GM23338 (cell line): ENCODE results near the gene ZBTB20. TPM values are rescaled to one million over a fixed set of nuclear protein-coding genes. Genes with fewer than 3 reads are reported as not detected.

ENCODE experiments used
- ATAC-seq: fragments of 200-7000 bp; cut with Tn5 transposase; 3 replicates; pipeline ENCODE4 v1.9.1; 2020
- DNase-seq: peaks from one replicate; pipeline ENCODE4 v3.0.0-alpha.2; 2015; ENCODE audit warnings: low spot score
- H2AFZ ChIP-seq: fragments of 200-600 bp; sonication (generic); 2 replicates; pipeline ENCODE4 v1.8.0; 2016; ENCODE audit warnings: antibody characterized with exemption, mild to moderate bottlenecking, moderate library complexity
- H3F3A ChIP-seq: fragments of 200-600 bp; sonication (generic); replicated peaks from 2 replicates; pipeline ENCODE4 v1.8.0; 2017; ENCODE audit warnings: antibody characterized with exemption, mixed run types, low read depth
- H3K27ac ChIP-seq: fragments of 200-600 bp; sonication (generic); 2 replicates; pipeline ENCODE4 v1.6.1; 2016; ENCODE audit warnings: low read depth
- H3K27me3 ChIP-seq: fragments of 200-600 bp; sonication (generic); 2 replicates; pipeline ENCODE4 v1.8.0; 2016; ENCODE audit warnings: mild to moderate bottlenecking, mixed run types, moderate library complexity; ENCODE audit not compliant: insufficient read depth
- H3K36me3 ChIP-seq: fragments of 200-600 bp; sonication (generic); 2 replicates; pipeline ENCODE4 v1.8.0; 2016; ENCODE audit warnings: mild to moderate bottlenecking; ENCODE audit not compliant: insufficient read depth
- H3K4me1 ChIP-seq: fragments of 200-600 bp; sonication (generic); 2 replicates; pipeline ENCODE4 v1.8.0; 2016; ENCODE audit warnings: mild to moderate bottlenecking, moderate library complexity; ENCODE audit not compliant: insufficient read depth
- H3K4me2 ChIP-seq: fragments of 200-600 bp; sonication (generic); 2 replicates; pipeline ENCODE4 v1.7.1; 2017; ENCODE audit warnings: mixed run types
- H3K4me3 ChIP-seq: fragments of 200-600 bp; sonication (generic); 2 replicates; pipeline ENCODE4 v1.6.1; 2016; ENCODE audit warnings: mixed run types
- H3K79me2 ChIP-seq: fragments of 200-600 bp; sonication (generic); replicated peaks from 2 replicates; pipeline ENCODE4 v1.8.0; 2017; ENCODE audit warnings: mild to moderate bottlenecking; ENCODE audit not compliant: insufficient read depth
- H3K9me2 ChIP-seq: fragments of 200-600 bp; sonication (generic); 2 replicates; pipeline ENCODE4 v1.8.0; 2017; ENCODE audit not compliant: insufficient read depth
- H4K20me1 ChIP-seq: fragments of 200-600 bp; sonication (generic); replicated peaks from 2 replicates; pipeline ENCODE4 v1.8.0; 2017; ENCODE audit warnings: mild to moderate bottlenecking; ENCODE audit not compliant: insufficient read depth
- H3K27ac Mint-ChIP-seq: 2 replicates; pipeline ENCODE4 v1.8.0; 2020; ENCODE audit warnings: inconsistent platforms, mild to moderate bottlenecking, moderate library complexity, mixed read lengths
- H3K27me3 Mint-ChIP-seq: 3 replicates; pipeline ENCODE4 v1.8.0; 2022; ENCODE audit warnings: low read depth, mild to moderate bottlenecking, moderate library complexity, mixed read lengths, inconsistent platforms; ENCODE audit not compliant: insufficient read depth, poor library complexity
- H3K36me3 Mint-ChIP-seq: 3 replicates; pipeline ENCODE4 v1.8.0; 2021; ENCODE audit warnings: low read depth, mild to moderate bottlenecking, inconsistent platforms, moderate library complexity, mixed read lengths
- H3K4me1 Mint-ChIP-seq: 3 replicates; pipeline ENCODE4 v1.8.0; 2020; ENCODE audit warnings: mild to moderate bottlenecking, inconsistent platforms, mixed read lengths
- H3K4me3 Mint-ChIP-seq: 3 replicates; pipeline ENCODE4 v1.8.0; 2021; ENCODE audit warnings: moderate library complexity, mild to moderate bottlenecking, inconsistent platforms, mixed read lengths
- H3K9me3 Mint-ChIP-seq: 3 replicates; pipeline ENCODE4 v1.8.0; 2020; ENCODE audit warnings: moderate library complexity, mild to moderate bottlenecking, inconsistent platforms, mixed read lengths
- CREB1 ChIP-seq: fragments of 250-450 bp; sonication (Bioruptor Pico); IDR thresholded peaks from 2 replicates; pipeline ENCODE4 v1.5.0; 2020; ENCODE audit warnings: low read depth, mild to moderate bottlenecking, moderate library complexity
- CTCF ChIP-seq, 2 experiments: fragments of 200-600 bp in 1 of 2; sonication (generic) in 1 of 2; conservative IDR thresholded peaks; 2 replicates each; pipeline versions ENCODE4 v1.5.1 to v1.6.1; 2016 to 2017; ENCODE audit warnings: antibody characterized with exemption in 2 of 2, low read depth in 2 of 2, mild to moderate bottlenecking in 2 of 2, moderate library complexity in 1 of 2
- ETS1 ChIP-seq: IDR thresholded peaks from 2 replicates; pipeline ENCODE4 v1.6.1; 2016; ENCODE audit warnings: antibody characterized with exemption
- EZH2 ChIP-seq: fragments of 200-600 bp; sonication (generic); IDR thresholded peaks from one replicate; pipeline ENCODE4 v1.8.0; 2017; ENCODE audit warnings: antibody characterized with exemption, mild to moderate bottlenecking, low read depth; ENCODE audit not compliant: unreplicated experiment
- EZH2phosphoT487 ChIP-seq: fragments of 200-600 bp; sonication (generic); IDR thresholded peaks from one replicate; pipeline ENCODE4 v1.8.1; 2018; ENCODE audit warnings: antibody characterized with exemption; ENCODE audit not compliant: unreplicated experiment
- JUNB ChIP-seq: IDR thresholded peaks from one replicate; pipeline ENCODE4 v1.6.1; 2016; ENCODE audit warnings: antibody characterized with exemption; ENCODE audit not compliant: unreplicated experiment
- NANOG ChIP-seq: IDR thresholded peaks from 2 replicates; pipeline ENCODE4 v1.6.1; 2016; ENCODE audit warnings: antibody characterized with exemption, borderline replicate concordance
- POLR2AphosphoS5 ChIP-seq: IDR thresholded peaks from 2 replicates; pipeline ENCODE4 v1.6.1; 2016; ENCODE audit warnings: antibody characterized with exemption, low read depth
- REST ChIP-seq: IDR thresholded peaks from one replicate; pipeline ENCODE4 v1.6.1; 2018; ENCODE audit warnings: antibody characterized with exemption; ENCODE audit not compliant: unreplicated experiment
- STAT1 ChIP-seq: IDR thresholded peaks from one replicate; pipeline ENCODE4 v1.6.1; 2016; ENCODE audit warnings: antibody characterized with exemption; ENCODE audit not compliant: unreplicated experiment
- ZNF114 ChIP-seq: fragments of 250-450 bp; sonication (Bioruptor Pico); IDR thresholded peaks from 2 replicates; pipeline ENCODE4 v1.5.0; 2020; ENCODE audit warnings: mild to moderate bottlenecking, moderate library complexity
- ZNF331 ChIP-seq: fragments of 250-450 bp; sonication (Bioruptor Pico); IDR thresholded peaks from 2 replicates; pipeline ENCODE4 v1.5.0; 2020; ENCODE audit warnings: low read depth, mild to moderate bottlenecking, moderate library complexity
- ZNF462 ChIP-seq: fragments of 250-450 bp; sonication (Bioruptor Pico); IDR thresholded peaks from 2 replicates; pipeline ENCODE4 v1.5.0; 2020; ENCODE audit warnings: mild to moderate bottlenecking, moderate library complexity
- polyA plus RNA-seq: library from polyadenylated mRNA; unstranded; fragments of >200 nt; fragmentation: Nextera tagmentation; extraction: Ambion mirVana; gene quantifications from 2 replicates; pipeline ENCODE4 v1.2.1, GENCODE V29; 2016
- total RNA-seq: library from RNA; depleted of rRNA; stranded (reverse); fragments of >200 nt; shearing (Covaris generic); gene quantifications from 2 replicates; pipeline ENCODE4 v1.2.3, GENCODE V29; 2014

The ZBTB20 gene
- total and polyA plus RNA-seq, 2 experiments from 2014 or later, result 2.0 to 3.3 TPM

- Histone ChIP-seq H3K4me2 (0 out of 2 replicates have a peak overlapping the region, but pooled peaks have one; percentile 25), H3K79me2 (no peaks in the 10 kb centered on the region), H3K9me2 (no peaks in the 10 kb centered on the region; the same call in 1 of the 2 replicates), H3F3A (no peaks in the 10 kb centered on the region), H3K27me3 (no peaks in the 10 kb centered on the region), H3K27ac (no peak overlapping the region), H3K36me3 (no peaks in the 10 kb centered on the region), H3K4me1 (peaks cover 11% of the 10 kb centered on the region; the same call in 1 of the 2 replicates), H3K4me3 (no peak overlapping the region), H4K20me1 (no peaks in the 10 kb centered on the region), H2AFZ (peak overlapping the region; percentile 23; the same call in 1 of the 2 replicates)
- H3K27ac Mint-ChIP-seq, result no peak overlapping the region
- H3K27me3 Mint-ChIP-seq, result no peaks in the 10 kb centered on the region
- peaks cover 20% of the 10 kb centered on the region for H3K4me1 Mint-ChIP-seq
- no peak for TF ChIP-seq NANOG
- no peak for TF ChIP-seq ETS1
- no peak for TF ChIP-seq CREB1 (CRISPR knock-in tag)
- no peak for TF ChIP-seq STAT1
- no peak for TF ChIP-seq ZNF462 (CRISPR knock-in tag)
- no peak for TF ChIP-seq ZNF114 (CRISPR knock-in tag)
- TF ChIP-seq REST, result no peak
- no peak for TF ChIP-seq EZH2
- TF ChIP-seq JUNB, result no peak
- TF ChIP-seq EZH2phosphoT487, result no peak
- TF ChIP-seq POLR2AphosphoS5, result no peak
- TF ChIP-seq CTCF (conservative IDR thresholded peaks at IDR 0.05; ENCODE audit: low read depth in 2 of 2), result no peak
- no peak for TF ChIP-seq ZNF331 (CRISPR knock-in tag)
- no peaks in the 10 kb centered on the region for H3K36me3 Mint-ChIP-seq
- H3K4me3 Mint-ChIP-seq, result no peak overlapping the region
- no peaks in the 10 kb centered on the region; the same call in 2 of the 3 replicates for H3K9me3 Mint-ChIP-seq
- ATAC-seq, result no peak
- DNase-seq, result no peak
Observed at GRCh38 chr3:114377426-114377825, 769.7 kb downstream of the ZBTB20 start.
